ENCODE data around the gene MAN1B1.

GRCh38 chr9:137077010-137077747 lies 9.6 kb upstream of the MAN1B1 start, which contains the start of gene UAP1L1:
- TF ChIP-seq CTCF (IDR thresholded peaks at IDR 0.05; ENCODE audit: low read depth, low read length, missing input control), result no peak
- TF ChIP-seq, protein P1, sequence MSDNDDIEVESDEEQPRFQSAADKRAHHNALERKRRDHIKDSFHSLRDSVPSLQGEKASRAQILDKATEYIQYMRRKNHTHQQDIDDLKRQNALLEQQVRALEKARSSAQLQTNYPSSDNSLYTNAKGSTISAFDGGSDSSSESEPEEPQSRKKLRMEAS (IDR thresholded peaks at IDR 0.05), result no peak
- TF ChIP-seq, protein P2, sequence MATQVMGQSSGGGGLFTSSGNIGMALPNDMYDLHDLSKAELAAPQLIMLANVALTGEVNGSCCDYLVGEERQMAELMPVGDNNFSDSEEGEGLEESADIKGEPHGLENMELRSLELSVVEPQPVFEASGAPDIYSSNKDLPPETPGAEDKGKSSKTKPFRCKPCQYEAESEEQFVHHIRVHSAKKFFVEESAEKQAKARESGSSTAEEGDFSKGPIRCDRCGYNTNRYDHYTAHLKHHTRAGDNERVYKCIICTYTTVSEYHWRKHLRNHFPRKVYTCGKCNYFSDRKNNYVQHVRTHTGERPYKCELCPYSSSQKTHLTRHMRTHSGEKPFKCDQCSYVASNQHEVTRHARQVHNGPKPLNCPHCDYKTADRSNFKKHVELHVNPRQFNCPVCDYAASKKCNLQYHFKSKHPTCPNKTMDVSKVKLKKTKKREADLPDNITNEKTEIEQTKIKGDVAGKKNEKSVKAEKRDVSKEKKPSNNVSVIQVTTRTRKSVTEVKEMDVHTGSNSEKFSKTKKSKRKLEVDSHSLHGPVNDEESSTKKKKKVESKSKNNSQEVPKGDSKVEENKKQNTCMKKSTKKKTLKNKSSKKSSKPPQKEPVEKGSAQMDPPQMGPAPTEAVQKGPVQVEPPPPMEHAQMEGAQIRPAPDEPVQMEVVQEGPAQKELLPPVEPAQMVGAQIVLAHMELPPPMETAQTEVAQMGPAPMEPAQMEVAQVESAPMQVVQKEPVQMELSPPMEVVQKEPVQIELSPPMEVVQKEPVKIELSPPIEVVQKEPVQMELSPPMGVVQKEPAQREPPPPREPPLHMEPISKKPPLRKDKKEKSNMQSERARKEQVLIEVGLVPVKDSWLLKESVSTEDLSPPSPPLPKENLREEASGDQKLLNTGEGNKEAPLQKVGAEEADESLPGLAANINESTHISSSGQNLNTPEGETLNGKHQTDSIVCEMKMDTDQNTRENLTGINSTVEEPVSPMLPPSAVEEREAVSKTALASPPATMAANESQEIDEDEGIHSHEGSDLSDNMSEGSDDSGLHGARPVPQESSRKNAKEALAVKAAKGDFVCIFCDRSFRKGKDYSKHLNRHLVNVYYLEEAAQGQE (IDR thresholded peaks at IDR 0.05), result no peak
- no peak for TF ChIP-seq YY1 (IDR thresholded peaks at IDR 0.05)
- TF ChIP-seq, protein P3, sequence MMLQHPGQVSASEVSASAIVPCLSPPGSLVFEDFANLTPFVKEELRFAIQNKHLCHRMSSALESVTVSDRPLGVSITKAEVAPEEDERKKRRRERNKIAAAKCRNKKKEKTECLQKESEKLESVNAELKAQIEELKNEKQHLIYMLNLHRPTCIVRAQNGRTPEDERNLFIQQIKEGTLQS (IDR thresholded peaks at IDR 0.05), result no peak
- no peak for TF ChIP-seq ZBTB33 (IDR thresholded peaks at IDR 0.05)
- no peak for TF ChIP-seq FOXA1 (IDR thresholded peaks at IDR 0.05)
